Amniotic epithelial cell (primary cell): ENCODE measurements around the gene UVSSA.

Experiments used
- DNase-seq: peaks from one replicate; pipeline ENCODE4 v3.0.0-alpha.2; 2010; ENCODE audit warnings: low read depth

Gene UVSSA

DNA sequence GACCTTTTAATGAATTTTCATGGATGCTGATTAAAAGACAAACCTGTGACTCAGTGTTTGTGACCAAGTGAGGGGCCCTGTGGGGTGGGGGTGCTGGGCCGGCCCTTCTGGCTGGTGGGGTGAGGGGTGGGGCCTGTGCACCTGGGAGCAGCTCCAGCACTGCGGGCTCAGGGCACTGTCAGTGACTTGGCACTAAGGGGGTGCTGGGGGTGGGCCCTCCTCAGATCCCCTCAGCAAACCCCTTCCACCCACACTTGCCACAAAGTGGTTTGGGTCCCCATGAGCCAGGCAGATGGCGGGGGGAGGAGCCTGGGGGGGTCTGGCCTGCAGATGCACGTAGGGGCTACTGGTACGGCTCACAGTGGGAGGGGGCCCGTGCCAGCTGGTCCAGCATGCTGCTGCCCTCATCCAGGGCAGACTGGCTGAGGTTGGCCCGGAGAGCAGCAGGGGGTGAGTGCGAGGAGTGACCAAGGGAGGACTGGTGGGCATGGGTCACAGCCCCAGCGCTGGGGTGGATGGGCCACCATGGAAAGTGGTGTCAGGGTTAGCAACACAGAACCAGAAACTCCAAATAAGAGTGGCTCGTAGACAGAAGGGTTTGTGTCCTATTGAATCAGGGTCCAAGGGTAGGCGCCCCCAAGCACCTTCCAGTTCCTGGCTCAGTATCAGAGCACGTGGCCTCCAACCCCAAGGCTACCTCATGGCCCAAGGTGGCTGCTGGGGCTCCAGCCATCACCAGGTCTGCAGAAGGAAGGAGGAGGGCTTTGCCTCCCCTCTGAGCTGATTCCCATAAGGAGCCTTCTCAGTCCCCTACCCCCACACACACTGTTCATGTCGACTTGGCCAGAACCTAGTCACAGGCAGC is 49.2 kb downstream of the UVSSA start:
- no peak for DNase-seq

- no peak for DNase-seq
Observed at GRCh38 chr4:1396806-1397455, 49.9 kb downstream of the UVSSA start.

GRCh38 chr4:1398681-1399507 is 51.9 kb downstream of the UVSSA start:
- no peak for DNase-seq

DNA sequence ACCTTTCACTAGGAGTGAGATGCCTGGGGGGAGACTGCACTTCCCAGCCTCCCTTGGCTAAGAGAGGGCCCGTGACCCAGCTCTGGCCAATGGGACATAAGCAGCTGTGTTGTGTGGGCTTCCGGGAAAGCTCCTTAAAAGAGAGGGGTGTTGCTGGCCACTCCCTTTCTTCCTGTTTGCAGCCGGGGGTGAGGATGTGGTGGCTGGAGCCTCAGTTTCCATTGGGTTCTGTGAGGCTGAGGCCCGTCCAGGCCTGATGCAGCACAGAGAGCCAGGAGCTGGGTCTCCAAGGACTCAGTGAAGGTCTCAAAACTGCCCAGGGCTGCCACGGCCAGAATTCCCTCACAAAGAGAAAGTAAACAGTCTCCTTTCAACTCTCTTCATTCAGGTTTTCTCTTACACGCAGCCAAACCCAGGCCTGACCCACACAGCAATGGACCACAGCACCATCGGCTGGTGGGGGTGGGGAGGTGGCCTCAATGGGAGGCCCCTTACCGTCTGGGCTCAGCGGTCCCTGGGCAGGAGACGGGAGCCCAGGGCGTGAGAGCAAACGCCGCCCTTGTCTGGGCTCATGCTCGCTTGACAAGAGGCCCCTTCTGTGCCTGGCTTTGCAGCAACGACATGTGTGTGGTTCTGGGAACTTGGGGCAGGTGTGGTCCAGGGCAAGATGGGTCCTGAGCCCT is 52.6 kb downstream of the UVSSA start:
- no peak for DNase-seq

DNA sequence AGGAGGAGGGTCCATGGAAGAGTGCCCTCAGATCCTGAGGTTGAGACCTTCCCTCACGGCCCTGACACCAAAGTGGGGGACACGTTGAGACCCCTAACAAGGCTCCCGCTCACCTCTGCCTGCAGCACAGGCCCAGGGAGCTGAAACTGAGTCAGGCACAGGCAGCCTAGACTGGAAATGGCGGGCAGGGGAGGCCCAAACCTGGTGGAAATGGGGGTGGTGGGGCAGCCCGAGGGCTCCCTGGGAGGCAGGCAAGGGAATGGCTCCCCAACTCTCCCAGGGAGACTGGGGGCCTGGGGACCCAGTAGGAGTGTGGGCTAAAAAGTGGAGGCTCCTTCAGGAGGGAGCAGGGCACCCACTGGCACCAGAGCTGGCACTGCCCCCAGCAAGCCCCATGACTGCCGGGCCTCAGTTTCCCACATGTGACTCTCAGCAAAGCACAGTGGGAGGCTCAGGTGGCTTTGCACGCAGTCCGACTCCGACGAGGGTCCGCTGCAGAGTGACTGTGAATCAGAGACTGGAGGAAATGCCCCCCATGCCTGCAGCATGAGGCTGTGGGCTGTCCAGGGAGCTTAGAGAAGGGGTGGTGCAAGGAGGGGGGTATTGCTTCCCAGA is 53.3 kb downstream of the UVSSA start:
- no peak for DNase-seq

DNA sequence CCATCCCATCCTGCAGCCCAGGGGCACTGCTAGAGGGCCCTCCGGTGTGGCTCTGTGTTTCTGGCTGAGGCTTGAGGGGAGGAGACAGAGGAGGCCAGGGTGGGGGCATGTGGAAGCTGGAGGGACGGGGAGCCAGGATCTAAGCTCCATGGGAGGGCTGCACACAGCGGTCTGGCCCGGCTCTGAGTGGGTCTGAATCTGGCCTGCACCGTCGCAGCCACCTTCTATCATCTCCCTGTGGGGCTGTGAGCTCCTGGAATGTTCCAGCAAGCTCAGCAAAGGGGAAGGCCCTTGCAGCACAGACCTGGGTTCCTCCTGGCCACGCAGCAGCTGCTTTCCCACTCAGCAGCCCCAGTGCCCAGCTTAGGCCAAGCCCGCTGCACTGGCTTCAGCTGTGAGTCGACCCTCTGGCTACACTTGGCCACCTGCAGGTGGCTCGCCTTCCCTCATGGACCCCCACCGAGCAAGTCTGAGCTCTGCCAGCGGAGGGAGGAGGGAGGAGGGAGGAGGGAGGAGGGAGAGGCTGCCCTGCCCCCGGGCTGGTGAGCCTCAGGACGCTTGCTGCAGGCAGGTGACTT is 53.9 kb downstream of the UVSSA start:
- no peak for DNase-seq

DNA sequence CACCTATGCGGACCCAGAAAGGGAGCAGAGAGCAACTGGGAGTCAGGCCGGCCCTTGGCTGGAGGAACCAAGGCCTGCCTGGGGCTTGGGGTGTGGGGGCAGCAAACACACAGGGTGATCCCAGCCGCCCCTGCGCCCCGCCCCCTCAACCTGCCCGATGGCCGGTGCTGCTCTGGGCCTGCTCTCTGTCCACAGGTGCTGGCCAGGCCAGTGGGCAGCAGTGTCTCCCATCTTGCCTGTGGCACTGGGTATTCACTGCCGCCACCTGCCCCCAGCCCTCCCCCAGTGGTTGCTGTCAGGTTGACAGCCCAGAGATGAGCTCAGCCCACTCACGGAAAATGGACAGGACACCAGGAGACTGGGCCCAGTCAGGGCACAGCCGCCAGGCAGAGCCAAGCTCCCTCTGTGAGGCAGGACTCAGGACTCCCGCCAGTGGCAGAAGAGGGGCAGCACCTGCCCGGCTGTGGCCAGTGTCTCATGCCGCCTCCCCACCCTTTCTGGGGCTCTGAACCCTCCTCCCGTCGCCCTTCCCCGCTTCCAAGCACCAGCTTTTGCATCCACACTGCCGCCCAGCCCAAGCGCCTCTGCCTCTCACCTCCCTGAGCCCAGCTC is 54.5 kb downstream of the UVSSA start:
- DNase-seq, result no peak

DNA sequence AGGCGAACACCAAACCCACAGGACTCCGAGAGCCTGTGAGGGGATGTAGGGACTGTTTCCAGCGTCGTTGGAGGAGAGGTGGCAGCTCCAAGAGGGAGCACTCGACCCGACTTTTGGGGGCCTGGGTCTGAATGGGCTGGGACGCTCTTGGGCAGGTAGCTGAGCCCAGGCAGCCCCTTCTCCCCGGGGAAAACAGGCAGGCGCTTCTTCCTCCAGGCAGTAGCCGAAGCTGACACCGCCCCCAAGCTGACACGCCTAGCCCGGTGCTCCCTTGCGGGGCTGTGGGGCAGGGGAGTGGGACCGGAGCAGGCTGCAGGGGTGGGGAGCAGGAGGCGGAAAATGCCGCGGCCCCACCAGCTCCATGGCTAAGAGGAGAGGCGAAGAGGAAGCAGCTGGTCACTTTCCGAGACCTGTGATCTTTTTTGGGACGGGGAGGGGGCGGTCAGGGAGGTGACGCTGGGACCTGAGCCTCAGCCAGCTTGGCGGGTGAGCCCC is 55.1 kb downstream of the UVSSA start:
- no peak for DNase-seq

DNA sequence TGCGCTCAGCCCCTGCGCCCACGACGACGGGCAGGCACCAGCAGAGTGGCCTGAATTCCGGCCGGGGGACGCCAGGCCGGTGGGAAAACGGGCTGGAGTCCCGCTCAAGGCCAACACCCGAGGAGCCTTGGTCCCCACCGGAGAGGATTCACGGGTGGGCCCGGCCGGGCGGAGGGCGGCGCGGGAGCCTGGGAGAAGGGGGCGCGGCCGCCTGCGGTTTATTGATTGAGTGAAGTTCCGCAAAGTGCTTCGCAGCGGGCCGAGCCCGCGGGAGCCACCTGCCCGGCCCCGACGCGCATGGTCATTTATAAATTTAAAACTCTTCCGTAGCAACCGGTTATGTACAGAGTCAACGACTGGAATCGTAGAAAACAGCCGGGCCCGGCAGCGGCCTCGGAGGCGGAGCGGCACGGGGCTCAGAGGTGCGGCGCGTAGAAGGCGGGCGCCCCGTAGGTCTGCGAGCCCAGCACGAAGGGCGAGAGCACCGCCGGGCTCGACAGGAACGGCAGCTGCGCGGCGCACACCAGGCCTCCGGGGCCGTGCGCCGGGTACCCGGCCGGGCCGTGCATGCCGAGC is 55.6 kb downstream of the UVSSA start:
- DNase-seq, result no peak

- DNase-seq, result no peak
Observed at GRCh38 chr4:1403177-1403583, 56.2 kb downstream of the UVSSA start.

DNA sequence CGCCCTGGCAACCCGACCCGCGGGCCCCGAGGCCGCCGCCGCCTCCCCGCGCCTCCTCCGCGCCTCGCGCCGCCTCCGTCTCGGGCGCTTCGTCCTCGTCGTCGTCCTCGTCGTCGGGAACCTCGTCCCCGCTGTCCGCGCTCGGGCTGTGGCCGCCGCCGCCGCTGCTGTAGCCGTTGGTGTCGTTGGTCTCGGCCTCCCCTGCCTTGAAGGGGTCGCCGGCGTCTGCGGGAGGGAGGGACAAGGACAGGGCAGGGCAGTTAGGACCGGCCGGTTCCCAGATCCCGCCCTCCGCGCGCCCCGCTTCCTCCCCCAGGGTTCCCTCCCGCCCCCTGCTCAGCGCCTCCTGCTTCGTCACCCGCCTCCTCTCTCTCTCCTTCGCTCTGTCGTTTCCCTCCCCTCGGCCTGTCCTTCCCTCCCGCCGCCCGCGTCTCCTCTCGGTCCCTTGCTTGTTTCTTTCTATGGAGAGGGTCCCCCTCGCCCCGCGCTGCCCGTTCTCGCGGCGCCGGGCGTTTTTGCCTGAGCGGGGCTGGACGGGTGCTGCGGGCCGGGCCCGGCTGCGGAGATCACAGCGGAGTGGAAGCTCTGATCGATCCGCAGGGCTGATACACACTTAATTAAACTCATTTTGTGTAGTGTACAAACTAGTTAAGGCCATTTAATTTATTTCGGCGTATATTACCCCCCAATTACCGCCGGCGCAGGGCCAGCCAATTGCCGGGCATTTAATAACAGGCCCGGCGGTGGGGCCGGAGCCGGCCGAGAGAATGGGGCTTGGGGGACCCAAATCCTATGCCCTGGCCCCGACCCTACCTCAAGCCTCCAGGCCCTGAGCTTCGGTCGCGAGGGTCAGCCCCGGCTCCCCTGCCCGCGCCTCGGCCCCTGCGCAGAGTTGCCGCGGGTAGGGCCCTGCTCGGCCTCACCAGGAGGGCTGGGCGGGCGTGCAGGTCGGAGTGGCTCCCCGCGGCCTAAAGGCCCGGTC is 56.9 kb downstream of the UVSSA start:
- no peak for DNase-seq

GRCh38 chr4:1404573-1405253 is 57.7 kb downstream of the UVSSA start:
- DNase-seq, result no peak

DNA sequence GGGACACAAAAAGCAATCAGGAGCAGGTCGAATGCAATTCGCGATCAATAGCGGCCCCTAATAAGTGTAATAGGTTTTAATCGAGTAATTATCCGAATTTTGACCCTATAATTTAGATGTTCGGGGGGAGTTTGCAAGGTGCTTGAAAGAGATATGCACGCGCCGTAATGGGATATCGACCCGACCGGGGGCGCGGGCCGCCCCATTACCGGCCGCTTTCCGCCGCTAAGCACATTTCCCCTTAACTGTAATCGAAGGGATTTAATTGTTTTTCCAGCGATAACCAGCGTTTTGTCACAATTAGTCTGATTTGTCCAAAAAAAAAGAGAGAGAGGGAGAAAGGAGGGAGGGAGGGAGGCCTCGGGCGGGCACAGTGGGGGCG is 58.2 kb downstream of the UVSSA start:
- DNase-seq, result no peak

GRCh38 chr4:1405636-1406393 is 58.8 kb downstream of the UVSSA start:
- DNase-seq, result no peak

GRCh38 chr4:1406394-1406980 is 59.5 kb downstream of the UVSSA start, which contains the start of gene NKX1-1:
Gene NKX1-1 (minus strand): TSS chr4:1406442. CDS start chr4:1406442, 0 bp downstream.
- DNase-seq, result no peak

GRCh38 chr4:1406981-1407656 is 60.1 kb downstream of the UVSSA start:
- DNase-seq, result no peak
